IMR-90 (cell line): Measurements from ENCODE around the gene CYP24A1. TPM values are rescaled to one million over a fixed set of nuclear protein-coding genes. Genes with fewer than 3 reads are reported as not detected.

Experiments
- ATAC-seq: fragments of 200-7000 bp; cut with Tn5 transposase; 2 replicates; pipeline ENCODE4 v1.9.1; 2020; ENCODE audit warnings: low read depth, mild to moderate bottlenecking, moderate library complexity
- BruUV-seq: library from RNA; stranded (reverse); fragments of 400-500 nt; replicated peaks from 2 replicates; lab custom pipeline; 2021; lab: Mats Ljungman, UMichigan
- CTCF ChIA-PET: fragments of 300-600 bp; formaldehyde crosslinking; extraction: SDS; loops from one replicate; lab custom pipeline; 2021; ENCODE audit warnings: antibody characterized with exemption; lab: Yijun Ruan, JAX
- POLR2A ChIA-PET: fragments of 300-600 bp; sonication (Branson Sonifier 250); formaldehyde crosslinking; loops from one replicate; lab custom pipeline; 2022; ENCODE audit warnings: antibody characterized with exemption; ENCODE audit not compliant: unreplicated experiment; lab: Charles Lee
- DNase-seq: peaks from one replicate; pipeline ENCODE4 v3.0.0; 2013
- H2AFZ ChIP-seq: replicated peaks from 2 replicates; pipeline ENCODE3; 2013; ENCODE audit warnings: low read length, mild to moderate bottlenecking; ENCODE audit not compliant: poor library complexity
- H2AK5ac ChIP-seq: 2 replicates; pipeline ENCODE4 v1.6.1; 2013; ENCODE audit warnings: low read depth, low read length, inconsistent platforms
- H2AK9ac ChIP-seq: replicated peaks from 2 replicates; pipeline ENCODE3; 2013; ENCODE audit warnings: mild to moderate bottlenecking, low read depth, low read length, moderate library complexity; ENCODE audit not compliant: poor library complexity
- H2BK120ac ChIP-seq: 2 replicates; pipeline ENCODE4 v1.6.1; 2013; ENCODE audit warnings: low read depth, low read length, inconsistent platforms
- H2BK15ac ChIP-seq: 3 replicates; pipeline ENCODE4 v1.6.1; 2013; ENCODE audit warnings: low read depth, low read length, inconsistent platforms
- H2BK20ac ChIP-seq: 2 replicates; pipeline ENCODE4 v1.6.1; 2013; ENCODE audit warnings: low read depth, mild to moderate bottlenecking, inconsistent platforms, low read length, moderate library complexity
- H2BK5ac ChIP-seq: 2 replicates; pipeline ENCODE4 v1.6.1; 2013; ENCODE audit warnings: mild to moderate bottlenecking, low read depth, low read length, inconsistent platforms; ENCODE audit not compliant: poor library complexity, severe bottlenecking
- H3K14ac ChIP-seq: replicated peaks from 2 replicates; pipeline ENCODE4 v1.6.1; 2013; ENCODE audit warnings: low read depth, low read length, inconsistent platforms
- H3K18ac ChIP-seq: 2 replicates; pipeline ENCODE4 v1.6.1; 2013; ENCODE audit warnings: low read depth, low read length, control low read depth
- H3K23ac ChIP-seq: 2 replicates; pipeline ENCODE4 v1.6.1; 2013; ENCODE audit warnings: low read depth, low read length, inconsistent platforms
- H3K27ac ChIP-seq: 2 replicates; pipeline ENCODE4 v1.5.1; 2013; ENCODE audit warnings: mild to moderate bottlenecking, control low read depth, low read length; ENCODE audit not compliant: insufficient read depth
- H3K27me3 ChIP-seq: 2 replicates; pipeline ENCODE4 v1.6.1; 2013; ENCODE audit warnings: low read length; ENCODE audit not compliant: control insufficient read depth, insufficient read depth
- H3K36me3 ChIP-seq: 2 replicates; pipeline ENCODE4 v1.6.1; 2013; ENCODE audit warnings: low read length, mixed read lengths; ENCODE audit not compliant: control insufficient read depth, insufficient read depth
- H3K4ac ChIP-seq: 2 replicates; pipeline ENCODE4 v1.6.1; 2013; ENCODE audit warnings: low read depth, low read length, inconsistent platforms
- H3K4me1 ChIP-seq: 2 replicates; pipeline ENCODE4 v1.6.1; 2013; ENCODE audit warnings: low read length, mixed read lengths; ENCODE audit not compliant: control insufficient read depth, insufficient read depth
- H3K4me2 ChIP-seq: 2 replicates; pipeline ENCODE4 v1.6.1; 2013; ENCODE audit warnings: low read depth, mild to moderate bottlenecking, control low read depth, low read length, moderate library complexity
- H3K4me3 ChIP-seq: 2 replicates; pipeline ENCODE4 v1.5.1; 2013; ENCODE audit warnings: low read depth, mild to moderate bottlenecking, control low read depth, low read length, moderate library complexity; ENCODE audit not compliant: insufficient read depth
- H3K56ac ChIP-seq: 2 replicates; pipeline ENCODE4 v1.6.1; 2013; ENCODE audit warnings: low read length, inconsistent platforms; ENCODE audit not compliant: insufficient read depth; ENCODE audit errors: extremely low read depth
- H3K79me1 ChIP-seq, 2 experiments: 2 replicates each; pipeline ENCODE4 v1.6.1; 2013; ENCODE audit warnings: low read length in 2 of 2, inconsistent platforms in 1 of 2, low read depth in 1 of 2
- H3K9ac ChIP-seq: 2 replicates; pipeline ENCODE4 v1.6.1; 2013; ENCODE audit warnings: low read depth, low read length, control low read depth
- H3K9me1 ChIP-seq: 2 replicates; pipeline ENCODE4 v1.6.1; 2013; ENCODE audit warnings: low read length, inconsistent platforms; ENCODE audit not compliant: insufficient read depth
- H3K9me3 ChIP-seq: 2 replicates; pipeline ENCODE4 v1.6.1; 2013; ENCODE audit warnings: low read length; ENCODE audit not compliant: control insufficient read depth, insufficient read depth
- H4K20me1 ChIP-seq: 2 replicates; pipeline ENCODE4 v1.6.1; 2013; ENCODE audit warnings: low read length, inconsistent platforms; ENCODE audit not compliant: insufficient read depth
- H4K5ac ChIP-seq: 2 replicates; pipeline ENCODE4 v1.6.1; 2013; ENCODE audit warnings: mild to moderate bottlenecking, low read depth, low read length, control low read depth
- H4K8ac ChIP-seq, 2 experiments: 2 replicates each; pipeline ENCODE4 v1.6.1; 2013; ENCODE audit warnings: low read depth in 2 of 2, low read length in 2 of 2, control low read depth in 1 of 2, inconsistent platforms in 1 of 2
- H4K91ac ChIP-seq: 2 replicates; pipeline ENCODE4 v1.6.1; 2013; ENCODE audit warnings: low read depth, low read length, inconsistent platforms; ENCODE audit not compliant: insufficient read depth
- BHLHE40 ChIP-seq: fragments of 150-350 bp; IDR thresholded peaks from 2 replicates; pipeline ENCODE4 v1.6.1; 2016; ENCODE audit warnings: mild to moderate bottlenecking, low read depth, low read length
- CEBPB ChIP-seq: IDR thresholded peaks from 2 replicates; pipeline ENCODE4 v1.6.1; 2012; ENCODE audit warnings: low read depth, low read length, improper control_type of control experiment
- CHD1 ChIP-seq: IDR thresholded peaks from 2 replicates; pipeline ENCODE4 v1.6.1; 2012; ENCODE audit warnings: low read depth, low read length, improper control_type of control experiment
- MAFK ChIP-seq: IDR thresholded peaks from 2 replicates; pipeline ENCODE4 v1.6.1; 2012; ENCODE audit warnings: low read depth, low read length, improper control_type of control experiment
- MAZ ChIP-seq: IDR thresholded peaks from 2 replicates; pipeline ENCODE4 v1.6.1; 2012; ENCODE audit warnings: low read depth, mild to moderate bottlenecking, low read length, improper control_type of control experiment, moderate library complexity, borderline replicate concordance
- SMC3 ChIP-seq: fragments of 150-350 bp; IDR thresholded peaks from 2 replicates; pipeline ENCODE4 v1.6.1; 2016; ENCODE audit warnings: low read depth, mild to moderate bottlenecking, antibody characterized with exemption, low read length, moderate library complexity
- WGBS, 2 experiments: methylation state at CpG; one replicate each; pipeline versions ENCODE4 v1.1.5 to v1.1.7; 2013; ENCODE audit warnings: missing lambda C conversion rate in 2 of 2; ENCODE audit not compliant: insufficient read length in 1 of 2; ENCODE audit errors: extremely low coverage in 2 of 2; 5-methylcytosine and 5-hydroxymethylcytosine counted together
- dilution Hi-C: fragments of 300-500 bp; cut with HindIII; formaldehyde crosslinking; loops from one replicate; pipeline ENCODE4 v1.14.3; 2018; ENCODE audit warnings: low sequenced_read_pairs; ENCODE audit not compliant: unreplicated experiment
- in situ Hi-C: fragments of 300-500 bp; cut with MboI; formaldehyde crosslinking; loops from 3 replicates; pipeline ENCODE4 v1.14.3; 2019; ENCODE audit warnings: low sequenced_read_pairs, inconsistent platforms, mixed read lengths
- intact Hi-C: fragments of 100-400 bp; cut with micrococcal nuclease; formaldehyde crosslinking; loops from 2 replicates; pipeline ENCODE4 v1.10.0; 2022
- polyA plus RNA-seq, 3 experiments: library from polyadenylated mRNA; depleted of rRNA; stranded (reverse); fragments of >200 nt; gene quantifications; 2 replicates each; pipeline ENCODE4 v1.2.3, GENCODE V29; 2012; ENCODE audit warnings: low replicate concordance in 1 of 3
- total RNA-seq: library from RNA; depleted of rRNA; stranded (reverse); fragments of >200 nt; gene quantifications from 2 replicates; pipeline ENCODE4 v1.2.3, GENCODE V29; 2012

Gene CYP24A1
- total and polyA plus RNA-seq, 2 of the 4 experiments (the other 2 are of a cell fraction): not detected

DNA sequence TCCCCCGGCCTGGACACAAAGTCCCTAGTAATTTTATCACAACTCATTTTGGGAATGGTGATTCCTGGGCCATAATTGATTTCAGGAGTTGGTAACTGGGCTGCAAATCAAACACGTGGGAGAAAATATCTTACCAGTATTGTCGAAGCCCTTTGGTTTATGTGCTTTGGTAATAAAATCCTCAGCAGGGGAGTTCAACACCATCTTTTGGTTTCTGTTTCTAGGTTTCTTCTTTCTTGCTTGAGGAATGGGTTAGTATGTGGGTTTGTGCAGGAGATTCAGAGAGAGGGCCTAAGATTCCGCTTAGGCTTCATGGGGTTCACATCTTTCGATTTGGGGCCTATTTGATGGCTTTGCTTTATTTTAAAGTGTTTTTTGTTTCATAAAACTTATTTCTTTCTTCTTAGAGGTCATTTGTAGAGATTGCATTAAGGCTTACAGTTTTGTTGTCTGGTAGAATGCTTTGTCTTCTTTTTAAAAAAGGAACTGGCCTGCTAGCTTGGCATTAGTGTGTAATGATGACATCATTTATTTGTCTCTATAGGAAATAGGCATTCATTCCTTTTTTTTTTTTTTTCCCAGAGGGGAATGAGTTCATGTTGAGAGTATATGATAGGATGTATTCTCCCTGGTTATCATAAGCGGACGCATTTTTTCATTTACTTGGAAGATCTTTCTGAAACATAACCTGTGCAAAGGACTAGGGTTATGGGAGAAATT is 45.8 kb downstream of the CYP24A1 start:
- H3K9me3 ChIP-seq: no peaks in the 10 kb centered on the region
- no peak overlapping the region for H2AFZ ChIP-seq
- dilution Hi-C loops (no loop called here), intact Hi-C loops (no loop called here), in situ Hi-C loops (no loop called here)
- ATAC-seq (no peak), DNase-seq (peak; percentile 26)
- no peak overlapping the region for H2AK9ac ChIP-seq
- no peak overlapping the region for H4K5ac ChIP-seq
- no peak overlapping the region for H3K4me3 ChIP-seq
- peaks cover 11% of the 10 kb centered on the region for H3K4me1 ChIP-seq
- no peaks in the 10 kb centered on the region for H3K36me3 ChIP-seq
- H2BK120ac ChIP-seq: no peak overlapping the region
- H3K18ac ChIP-seq: no peak overlapping the region
- no peak overlapping the region for H2BK15ac ChIP-seq
- CTCF ChIA-PET: interaction anchor here (0.6 kb wide), 1 partner anchor 37 kb away, joined by 6 read pairs; no protein-coding TSS in a partner anchor
- H4K91ac ChIP-seq: no peak overlapping the region
- H2BK5ac ChIP-seq: no peak overlapping the region
- H3K27ac ChIP-seq: no peak overlapping the region
- H3K23ac ChIP-seq: no peak overlapping the region
- H2AK5ac ChIP-seq: no peak overlapping the region
- no peak overlapping the region for H4K8ac ChIP-seq
- no peaks in the 10 kb centered on the region; the same call in 1 of the 2 replicates for H4K20me1 ChIP-seq
- 83% methylated on average over 2 of the region's 7 CpGs; no CpG with 5 or more reads in 1 of the 2 experiments for WGBS, 2 experiments
- H3K9ac ChIP-seq: no peak overlapping the region
- POLR2A ChIA-PET: no interaction called here
- no peaks in the 10 kb centered on the region for H3K79me1 ChIP-seq
- BruUV-seq: no TSS peak
- H3K56ac ChIP-seq: no peak overlapping the region
- peak overlapping the region; percentile 25 for H2BK20ac ChIP-seq
- H3K27me3 ChIP-seq: no peaks in the 10 kb centered on the region
- peak overlapping the region; percentile 45; the same call in 1 of the 2 replicates for H3K14ac ChIP-seq
- TF ChIP-seq BHLHE40 (no peak), CHD1 (no peak), CEBPB (no peak), SMC3 (no peak), MAFK (no peak), MAZ (no peak)
- peaks cover 11% of the 10 kb centered on the region for H3K9me1 ChIP-seq
- no peak overlapping the region for H3K4me2 ChIP-seq
- H3K4ac ChIP-seq: no peak overlapping the region
